Measurements from ENCODE around the gene BTN1A1. TPM values are rescaled to one million over a fixed set of nuclear protein-coding genes. Genes with fewer than 3 reads are reported as not detected.

Gene BTN1A1
- total and polyA plus RNA-seq, 10 of the 15 experiments (the other 5 are each of a cell fraction or from before 2014, with no cell fraction given): 0.05 to 2.2 (median 0.87) TPM

DNA sequence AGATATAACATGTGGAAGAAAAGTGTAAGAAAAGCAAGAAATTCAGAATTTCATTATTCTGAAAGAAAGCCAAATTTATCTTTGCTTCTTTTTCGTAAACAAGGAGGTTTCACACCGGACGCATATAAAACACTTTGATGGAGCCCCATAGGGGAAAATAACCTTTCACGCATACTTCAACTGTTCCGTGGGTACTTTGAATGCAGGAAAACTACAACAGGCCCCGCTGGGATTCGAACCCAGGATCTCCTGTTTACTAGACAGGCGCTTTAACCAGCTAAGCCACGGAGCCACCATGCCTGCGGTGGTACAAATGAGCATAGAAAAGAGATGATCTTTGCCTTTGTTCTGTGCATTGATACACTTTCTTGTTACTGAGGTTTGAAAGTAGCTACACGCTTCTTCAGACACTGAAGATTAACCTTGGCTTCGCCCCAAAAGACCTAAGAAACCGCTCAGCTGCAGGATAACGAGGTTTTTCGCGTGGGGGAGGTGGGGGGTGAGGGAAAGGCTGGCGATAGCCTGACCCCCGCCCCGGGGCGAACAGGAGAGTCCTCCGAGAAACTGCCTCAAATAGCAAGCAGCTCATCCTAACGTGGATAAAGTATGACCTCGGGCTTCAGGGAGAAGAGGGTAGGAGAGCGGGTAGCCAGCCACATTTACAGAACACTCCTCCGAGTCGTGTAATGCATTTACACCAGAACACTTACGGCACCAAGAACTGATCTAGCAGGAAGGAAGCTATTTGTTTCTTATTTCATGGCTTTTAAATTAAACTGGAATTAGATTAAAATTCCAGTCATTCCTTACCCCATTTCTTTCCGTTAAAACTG is 32.8 kb downstream of the BTN1A1 start (continued):
- TF ChIP-seq PKNOX1 (IDR thresholded peaks at IDR 0.05) (no peak), CBX5 (IDR thresholded peaks at IDR 0.05; ENCODE audit: low read depth) (peak; percentile 72; the same call in 1 of the 2 replicates), EGR1 (IDR thresholded peaks at IDR 0.05; ENCODE audit: borderline replicate concordance in 1 of 2, low read depth in 2 of 2, low read length in 2 of 2) (0 out of 3 replicates have a peak, but pooled peaks of 1 of the 2 experiments have one; percentile 3), SP1 (IDR thresholded peaks at IDR 0.05; ENCODE audit: low read depth, low read length) (no peak), RBBP5 (conservative IDR thresholded peaks at IDR 0.05) (0 out of 2 replicates have a peak, but pooled peaks have one; percentile 52), TCF3 (IDR thresholded peaks at IDR 0.05; ENCODE audit: borderline replicate concordance, insufficient read depth, low read depth, low read length) (0 out of 2 replicates have a peak, but pooled peaks have one; percentile 15), POU2F2 (IDR thresholded peaks at IDR 0.05; ENCODE audit: borderline replicate concordance, low read depth, low read length) (0 out of 3 replicates have a peak, but pooled peaks have one; percentile 50), POLR2A (IDR thresholded peaks at IDR 0.05; ENCODE audit: low read depth, low read length) (no peak), POLR2AphosphoS5 (IDR thresholded peaks at IDR 0.05; ENCODE audit: low read length) (no peak), CREB1 (IDR thresholded peaks at IDR 0.05; ENCODE audit: low read depth) (no peak; the same call in 1 of the 2 replicates), HCFC1 (IDR thresholded peaks at IDR 0.05; ENCODE audit: low read length) (no peak; the same call in 1 of the 2 replicates), ZSCAN29 (IDR thresholded peaks at IDR 0.05) (peak; percentile 99)
- TF ChIP-seq, protein P1, sequence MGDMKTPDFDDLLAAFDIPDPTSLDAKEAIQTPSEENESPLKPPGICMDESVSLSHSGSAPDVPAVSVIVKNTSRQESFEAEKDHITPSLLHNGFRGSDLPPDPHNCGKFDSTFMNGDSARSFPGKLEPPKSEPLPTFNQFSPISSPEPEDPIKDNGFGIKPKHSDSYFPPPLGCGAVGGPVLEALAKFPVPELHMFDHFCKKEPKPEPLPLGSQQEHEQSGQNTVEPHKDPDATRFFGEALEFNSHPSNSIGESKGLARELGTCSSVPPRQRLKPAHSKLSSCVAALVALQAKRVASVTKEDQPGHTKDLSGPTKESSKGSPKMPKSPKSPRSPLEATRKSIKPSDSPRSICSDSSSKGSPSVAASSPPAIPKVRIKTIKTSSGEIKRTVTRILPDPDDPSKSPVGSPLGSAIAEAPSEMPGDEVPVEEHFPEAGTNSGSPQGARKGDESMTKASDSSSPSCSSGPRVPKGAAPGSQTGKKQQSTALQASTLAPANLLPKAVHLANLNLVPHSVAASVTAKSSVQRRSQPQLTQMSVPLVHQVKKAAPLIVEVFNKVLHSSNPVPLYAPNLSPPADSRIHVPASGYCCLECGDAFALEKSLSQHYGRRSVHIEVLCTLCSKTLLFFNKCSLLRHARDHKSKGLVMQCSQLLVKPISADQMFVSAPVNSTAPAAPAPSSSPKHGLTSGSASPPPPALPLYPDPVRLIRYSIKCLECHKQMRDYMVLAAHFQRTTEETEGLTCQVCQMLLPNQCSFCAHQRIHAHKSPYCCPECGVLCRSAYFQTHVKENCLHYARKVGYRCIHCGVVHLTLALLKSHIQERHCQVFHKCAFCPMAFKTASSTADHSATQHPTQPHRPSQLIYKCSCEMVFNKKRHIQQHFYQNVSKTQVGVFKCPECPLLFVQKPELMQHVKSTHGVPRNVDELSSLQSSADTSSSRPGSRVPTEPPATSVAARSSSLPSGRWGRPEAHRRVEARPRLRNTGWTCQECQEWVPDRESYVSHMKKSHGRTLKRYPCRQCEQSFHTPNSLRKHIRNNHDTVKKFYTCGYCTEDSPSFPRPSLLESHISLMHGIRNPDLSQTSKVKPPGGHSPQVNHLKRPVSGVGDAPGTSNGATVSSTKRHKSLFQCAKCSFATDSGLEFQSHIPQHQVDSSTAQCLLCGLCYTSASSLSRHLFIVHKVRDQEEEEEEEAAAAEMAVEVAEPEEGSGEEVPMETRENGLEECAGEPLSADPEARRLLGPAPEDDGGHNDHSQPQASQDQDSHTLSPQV (IDR thresholded peaks at IDR 0.05): no peak

Data from GM12878 (cell line).